Measurements from ENCODE around the gene IRGM.
"Not testable (repeated sequence)": the region's sequence is repeated elsewhere in the genome, so short reads cannot be mapped to it uniquely, and the experiment has no call there.

IRGM gene

DNA sequence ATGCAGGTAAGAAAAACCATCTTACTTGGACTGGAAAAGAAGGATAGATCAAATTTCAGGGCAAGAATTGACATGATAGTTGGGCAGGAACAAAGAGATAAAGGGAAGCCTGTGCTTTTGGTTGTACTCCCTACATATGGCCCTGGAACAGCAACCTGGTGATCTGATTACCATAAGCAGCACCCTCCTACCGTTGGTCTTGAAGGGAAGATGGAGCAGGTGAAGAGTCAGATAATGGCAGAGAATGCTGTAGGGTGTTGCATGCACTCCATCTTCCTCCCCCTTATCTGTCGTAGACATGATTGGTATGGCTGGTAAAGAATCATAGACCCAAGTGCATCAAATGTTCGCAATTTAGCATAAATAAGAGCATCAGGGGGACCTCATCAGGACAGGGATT is 4.7 kb downstream of the IRGM start:
- Mint-ChIP-seq H3K36me3 (ENCODE audit: low read depth) (peaks cover 4% of the 10 kb centered on the region), H3K9me3 (no peaks in the 10 kb centered on the region), H3K4me1 (ENCODE audit: low read depth) (peaks cover 22% of the 10 kb centered on the region), H3K27me3 (no peaks in the 10 kb centered on the region), H3K4me3 (no peak overlapping the region), H3K27ac (no peak overlapping the region)

DNA sequence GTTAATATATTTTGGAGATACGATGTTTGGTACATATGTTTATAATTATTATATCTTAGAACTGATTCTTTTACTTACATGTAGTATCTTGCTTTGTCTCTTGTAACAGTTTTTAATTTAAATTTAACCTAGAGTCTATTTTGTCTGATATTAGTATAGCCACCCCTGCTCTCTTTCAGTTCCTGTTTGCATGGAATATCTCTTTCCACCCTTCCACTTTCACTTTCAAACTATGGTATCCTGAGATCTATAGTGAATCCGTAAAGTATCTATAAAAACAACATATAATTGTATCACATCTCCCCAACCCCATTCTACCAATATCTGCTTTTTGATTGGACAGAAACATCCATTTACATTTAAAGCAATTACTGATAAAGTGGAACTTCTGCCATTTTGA is 7.2 kb downstream of the IRGM start:
- H3K4me3 Mint-ChIP-seq = no peak overlapping the region
- peaks cover 4% of the 10 kb centered on the region for H3K36me3 Mint-ChIP-seq (ENCODE audit: low read depth)
- no peaks in the 10 kb centered on the region for H3K27me3 Mint-ChIP-seq
- H3K4me1 Mint-ChIP-seq (ENCODE audit: low read depth) = peaks cover 7% of the 10 kb centered on the region
- H3K9me3 Mint-ChIP-seq = no peaks in the 10 kb centered on the region
- H3K27ac Mint-ChIP-seq = peak overlapping the region; percentile 22

DNA sequence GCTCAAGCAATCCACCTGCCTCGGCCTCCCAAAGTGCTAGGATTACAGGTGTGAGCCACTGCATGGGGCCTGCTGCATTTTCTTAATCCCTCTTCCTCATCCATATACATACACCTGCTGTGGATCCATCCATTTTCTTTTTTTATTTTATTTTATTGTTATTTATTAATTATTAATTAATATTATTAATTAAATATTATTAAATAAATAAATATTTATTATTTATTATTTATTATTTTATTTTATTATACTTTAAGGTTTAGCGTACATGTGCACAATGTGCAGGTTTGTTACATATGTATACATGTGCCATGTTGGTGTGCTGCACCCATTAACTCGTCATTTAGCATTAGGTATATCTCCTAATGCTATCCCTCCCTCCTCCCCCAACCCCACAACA is 10.4 kb downstream of the IRGM start:
- not testable (repeated sequence) for H3K27ac Mint-ChIP-seq; H3K27me3 Mint-ChIP-seq; H3K36me3 Mint-ChIP-seq (ENCODE audit: low read depth); H3K9me3 Mint-ChIP-seq; H3K4me3 Mint-ChIP-seq; H3K4me1 Mint-ChIP-seq (ENCODE audit: low read depth)

DNA sequence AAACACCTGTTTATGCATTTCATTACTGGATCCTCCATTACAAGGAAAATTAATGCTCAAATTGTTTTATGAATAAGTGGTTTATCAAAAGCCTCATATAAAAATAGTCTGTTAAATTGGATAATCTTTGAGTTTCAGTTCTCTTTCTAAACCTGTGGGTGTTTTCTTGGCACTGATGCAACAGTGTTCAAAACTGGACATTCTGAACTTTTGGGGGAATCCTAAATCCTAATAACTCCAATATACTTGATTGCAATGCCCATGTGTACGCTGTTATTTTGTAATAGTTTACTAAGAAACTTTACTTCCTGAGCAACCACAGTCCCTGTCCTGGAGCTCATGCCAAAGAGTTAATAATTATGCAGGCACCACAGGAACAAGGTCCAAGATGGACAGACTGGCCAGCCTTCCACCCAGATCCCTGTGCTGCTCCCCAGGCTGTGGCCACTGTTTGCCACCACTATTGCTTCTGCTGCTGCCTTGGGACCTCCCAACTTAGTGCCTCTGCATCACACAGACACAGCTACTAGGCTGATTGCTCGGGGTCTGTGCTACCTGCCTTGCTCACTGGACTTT is 14.0 kb downstream of the IRGM start:
- no peak overlapping the region for H3K27ac Mint-ChIP-seq

DNA sequence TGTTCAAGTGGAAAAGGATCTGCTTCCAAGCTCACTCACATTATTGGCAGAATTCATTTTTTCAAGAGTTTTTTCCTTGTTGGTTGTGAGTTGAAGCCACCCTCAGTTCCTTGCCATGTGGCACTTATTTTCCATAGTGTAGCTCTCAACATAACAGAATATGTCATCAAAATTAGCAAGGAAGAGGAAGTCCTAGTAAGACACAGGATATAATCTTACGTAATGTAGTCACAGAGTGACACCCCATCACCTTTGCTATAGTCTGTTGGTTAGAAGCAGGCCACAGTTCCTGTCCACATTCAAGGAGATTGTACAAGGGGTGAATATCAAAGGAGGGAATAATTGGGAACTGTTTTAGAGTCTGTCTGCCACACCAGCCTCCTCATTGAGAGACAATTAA is 15.7 kb downstream of the IRGM start:
- H3K4me1 Mint-ChIP-seq (ENCODE audit: low read depth) = no peaks in the 10 kb centered on the region
- H3K27me3 Mint-ChIP-seq = peaks cover 6% of the 10 kb centered on the region
- no peak overlapping the region for H3K27ac Mint-ChIP-seq
- H3K36me3 Mint-ChIP-seq (ENCODE audit: low read depth) = no peaks in the 10 kb centered on the region
- no peak overlapping the region for H3K4me3 Mint-ChIP-seq
- peaks cover 12% of the 10 kb centered on the region for H3K9me3 Mint-ChIP-seq

More for the DNA sequence above, 14.0 kb downstream of the IRGM start:
- Mint-ChIP-seq H3K9me3 (peaks cover 9% of the 10 kb centered on the region), H3K27me3 (peaks cover 4% of the 10 kb centered on the region), H3K36me3 (ENCODE audit: low read depth) (no peaks in the 10 kb centered on the region), H3K4me3 (no peak overlapping the region), H3K4me1 (ENCODE audit: low read depth) (no peaks in the 10 kb centered on the region)

DNA sequence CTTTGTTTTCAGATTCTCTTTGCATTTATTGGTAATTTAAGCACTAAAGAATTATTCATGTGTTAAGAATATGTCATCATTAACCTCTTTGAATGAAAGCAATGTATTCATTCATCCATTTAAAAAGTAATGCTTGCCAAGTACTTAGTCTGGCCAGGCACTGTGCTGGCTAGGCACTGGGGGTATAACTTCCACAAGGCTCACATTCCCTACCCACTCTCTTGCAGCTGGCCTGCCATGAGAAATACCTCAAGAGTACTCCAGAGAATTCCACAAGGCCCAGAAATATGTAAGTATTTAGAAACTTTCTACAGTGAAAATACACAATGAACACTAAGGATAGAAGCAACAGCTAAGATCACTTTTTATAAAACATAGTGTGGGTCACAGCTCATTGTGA is 33.0 kb downstream of the IRGM start:
- no peak overlapping the region for H3K27ac Mint-ChIP-seq
- no peak overlapping the region for H3K4me3 Mint-ChIP-seq
- peaks cover 8% of the 10 kb centered on the region for H3K36me3 Mint-ChIP-seq (ENCODE audit: low read depth)
- H3K9me3 Mint-ChIP-seq = peaks cover 17% of the 10 kb centered on the region
- no peaks in the 10 kb centered on the region for H3K4me1 Mint-ChIP-seq (ENCODE audit: low read depth)
- no peaks in the 10 kb centered on the region for H3K27me3 Mint-ChIP-seq

- peaks cover 84% of the 10 kb centered on the region for H3K9me3 Mint-ChIP-seq
- peaks cover 74% of the 10 kb centered on the region for H3K36me3 Mint-ChIP-seq (ENCODE audit: low read depth)
- H3K4me1 Mint-ChIP-seq (ENCODE audit: low read depth) = no peaks in the 10 kb centered on the region
Measured at GRCh38 chr5:150895431-150896428, 49.4 kb downstream of the IRGM start.

More at GRCh38 chr5:150895431-150896428, 49.4 kb downstream of the IRGM start:
- no peak overlapping the region for H3K4me3 Mint-ChIP-seq
- no peak overlapping the region for H3K27ac Mint-ChIP-seq
- H3K27me3 Mint-ChIP-seq = no peaks in the 10 kb centered on the region
